DND-41 (cell line): ENCODE results near the gene CWH43.
"Not testable (repeated sequence)": the region's sequence is repeated elsewhere in the genome, so short reads cannot be mapped to it uniquely, and the experiment has no call there.

Experiments
- CTCF ChIP-seq: IDR thresholded peaks from 2 replicates; pipeline ENCODE4 v1.5.1; 2012; ENCODE audit warnings: borderline replicate concordance, low read length, moderate library complexity, mild to moderate bottlenecking; ENCODE audit not compliant: poor library complexity, severe bottlenecking; ENCODE audit errors: extremely low read depth
- EZH2 ChIP-seq: IDR thresholded peaks from 3 replicates; pipeline ENCODE4 v1.6.1; 2012; ENCODE audit warnings: borderline replicate concordance, low read depth, mild to moderate bottlenecking, moderate library complexity, low read length, inconsistent platforms; ENCODE audit not compliant: severe bottlenecking

- not testable (repeated sequence) for TF ChIP-seq CTCF, EZH2
Observed at GRCh38 chr4:49097071-49097470, 111.0 kb downstream of the CWH43 start.
